NCI-H2227 (cell line): ENCODE data around the gene ATP6V1B1.
"Not testable (repeated sequence)": the region's sequence is repeated elsewhere in the genome, so short reads cannot be mapped to it uniquely, and the experiment has no call there.

Experiments
- DNase-seq: peaks from one replicate; lab custom pipeline; 2025; ENCODE audit not compliant: unreplicated experiment; lab: John Stamatoyannopoulos, UW

Gene ATP6V1B1

GRCh38 chr2:71005271-71006202, 69.8 kb downstream of the ATP6V1B1 start:
- no peak for DNase-seq

GRCh38 chr2:71006323-71006722, 70.6 kb downstream of the ATP6V1B1 start:
- peak; percentile 29 for DNase-seq

GRCh38 chr2:71006955-71007799, 71.5 kb downstream of the ATP6V1B1 start:
- no peak for DNase-seq

- no peak for DNase-seq
These were observed 72.6 kb downstream of the ATP6V1B1 start for GRCh38 chr2:71008342-71008741.

GRCh38 chr2:71011786-71012185, 76.1 kb downstream of the ATP6V1B1 start:
- DNase-seq = not testable (repeated sequence)
